Fibroblast of villous mesenchyme (primary cell): ENCODE results near the gene PPP2R2C. TPM values are rescaled to one million over a fixed set of nuclear protein-coding genes. Genes with fewer than 3 reads are reported as not detected.
A peak's percentile ranks its signal among the peaks of the same experiment; 100 is the strongest.

Experiments
- DNase-seq: peaks from one replicate; pipeline ENCODE4 v3.0.0-alpha.2; 2010; ENCODE audit warnings: low read depth
- H3K4me3 ChIP-seq: 2 replicates; pipeline ENCODE4 v1.5.1; 2011; ENCODE audit warnings: low read depth, mild to moderate bottlenecking, low read length
- total RNA-seq: library from RNA; depleted of rRNA; stranded (reverse); fragments of >200 nt; gene quantifications from 2 replicates; pipeline ENCODE4 v1.2.3, GENCODE V29; 2012
- TF ChIP-seq, protein P1 (sequence below): IDR thresholded peaks from 2 replicates; pipeline ENCODE4 v1.5.1; 2012; ENCODE audit warnings: low read depth, mild to moderate bottlenecking, low read length; ENCODE audit not compliant: insufficient read depth

PPP2R2C gene
- total RNA-seq, 1 donor: not detected

DNA sequence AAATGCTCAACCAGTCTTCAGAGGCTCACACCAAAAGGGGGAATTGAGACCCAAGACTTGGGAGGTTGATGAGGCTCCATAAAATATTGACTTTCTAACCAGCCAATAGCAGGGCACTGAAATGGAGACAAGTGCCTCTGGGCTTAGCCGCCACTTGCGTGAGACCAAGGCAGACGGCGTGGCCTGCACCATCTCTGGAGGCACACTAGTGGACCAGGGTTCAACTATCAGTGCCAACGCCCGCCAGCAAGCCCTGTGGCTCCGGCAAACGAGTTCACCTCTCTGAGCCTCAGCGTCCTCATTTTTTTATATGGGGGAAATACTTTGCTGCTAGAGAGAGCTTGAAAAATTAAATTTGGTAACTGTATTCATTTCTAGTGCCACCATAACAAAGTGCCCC lies 50.3 kb downstream of the PPP2R2C start:
- no peak overlapping the region for H3K4me3 ChIP-seq
- TF ChIP-seq, protein P1, sequence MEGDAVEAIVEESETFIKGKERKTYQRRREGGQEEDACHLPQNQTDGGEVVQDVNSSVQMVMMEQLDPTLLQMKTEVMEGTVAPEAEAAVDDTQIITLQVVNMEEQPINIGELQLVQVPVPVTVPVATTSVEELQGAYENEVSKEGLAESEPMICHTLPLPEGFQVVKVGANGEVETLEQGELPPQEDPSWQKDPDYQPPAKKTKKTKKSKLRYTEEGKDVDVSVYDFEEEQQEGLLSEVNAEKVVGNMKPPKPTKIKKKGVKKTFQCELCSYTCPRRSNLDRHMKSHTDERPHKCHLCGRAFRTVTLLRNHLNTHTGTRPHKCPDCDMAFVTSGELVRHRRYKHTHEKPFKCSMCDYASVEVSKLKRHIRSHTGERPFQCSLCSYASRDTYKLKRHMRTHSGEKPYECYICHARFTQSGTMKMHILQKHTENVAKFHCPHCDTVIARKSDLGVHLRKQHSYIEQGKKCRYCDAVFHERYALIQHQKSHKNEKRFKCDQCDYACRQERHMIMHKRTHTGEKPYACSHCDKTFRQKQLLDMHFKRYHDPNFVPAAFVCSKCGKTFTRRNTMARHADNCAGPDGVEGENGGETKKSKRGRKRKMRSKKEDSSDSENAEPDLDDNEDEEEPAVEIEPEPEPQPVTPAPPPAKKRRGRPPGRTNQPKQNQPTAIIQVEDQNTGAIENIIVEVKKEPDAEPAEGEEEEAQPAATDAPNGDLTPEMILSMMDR: no peak
- DNase-seq: no peak

- TF ChIP-seq, protein P1: no peak
- H3K4me3 ChIP-seq: no peak overlapping the region
Measured at GRCh38 chr4:6421397-6421796, 51.0 kb downstream of the PPP2R2C start.

DNA sequence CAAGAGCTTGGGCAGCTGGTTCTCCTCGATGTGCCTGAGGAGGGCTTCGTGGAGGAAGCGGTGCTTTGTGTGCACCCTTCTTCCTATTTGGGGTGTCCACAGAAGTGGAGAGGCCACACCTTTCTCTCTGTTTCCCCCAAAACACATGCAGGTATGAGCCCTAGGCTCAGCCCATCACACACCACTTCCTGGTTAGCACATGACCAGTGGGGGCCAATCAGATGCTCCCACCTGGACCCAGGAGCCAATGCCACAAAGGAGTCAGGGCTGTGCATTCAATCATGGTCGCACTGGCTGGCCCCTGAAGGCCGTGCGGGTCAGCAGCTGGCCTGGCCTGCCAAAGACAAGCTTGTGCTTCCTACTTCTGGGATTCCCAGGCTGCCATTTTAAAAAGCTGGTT lies 51.4 kb downstream of the PPP2R2C start:
- TF ChIP-seq, protein P1: no peak
- no peak overlapping the region for H3K4me3 ChIP-seq
- no peak for DNase-seq

More at GRCh38 chr4:6421397-6421796, 51.0 kb downstream of the PPP2R2C start:
- DNase-seq: no peak

DNA sequence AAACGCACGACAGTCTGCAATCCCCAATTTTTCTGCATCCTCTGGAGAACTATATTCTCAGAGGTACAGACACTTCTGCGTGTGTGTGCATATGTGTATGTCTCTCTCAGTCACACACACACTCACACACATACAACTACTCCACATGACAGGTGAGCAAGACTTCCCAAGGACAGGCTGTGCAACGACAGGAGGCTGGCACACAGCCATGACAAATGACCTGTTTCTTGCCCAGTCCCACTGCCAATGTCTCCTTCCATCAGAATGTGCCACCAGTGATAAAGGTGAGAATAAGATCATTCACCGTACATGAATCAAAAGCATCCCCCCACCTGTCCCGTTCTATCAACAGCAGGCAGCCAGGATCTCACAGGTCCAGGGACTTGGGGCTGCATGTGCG lies 52.4 kb downstream of the PPP2R2C start:
- TF ChIP-seq, protein P1: no peak
- DNase-seq: no peak
- no peak overlapping the region for H3K4me3 ChIP-seq

DNA sequence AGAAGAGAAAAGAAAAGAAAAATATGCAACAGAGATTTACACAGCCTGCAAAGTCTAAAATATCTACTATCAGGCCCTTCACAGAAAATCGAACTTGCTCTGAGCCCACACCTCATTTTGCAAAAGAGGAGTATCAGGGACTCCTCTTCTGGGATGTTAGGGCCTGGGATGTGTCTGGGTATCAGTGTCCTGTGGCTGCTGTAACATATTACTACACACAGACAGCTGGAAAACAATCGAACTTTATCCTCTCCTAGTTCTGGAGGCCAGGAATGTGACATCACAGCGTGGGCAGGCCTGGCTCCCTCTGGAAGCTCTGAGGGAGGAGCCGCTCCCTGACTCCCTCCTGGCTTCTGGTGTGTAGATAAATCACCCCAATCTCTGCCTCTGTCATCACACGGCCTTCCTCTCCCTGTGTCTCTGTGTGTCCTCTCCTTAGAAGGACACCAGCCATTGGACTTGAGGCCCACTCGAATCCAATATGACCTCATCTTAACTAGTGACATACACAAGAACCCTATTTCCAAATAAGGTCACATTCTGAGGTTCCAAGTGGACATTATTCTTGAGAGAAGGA lies 52.9 kb downstream of the PPP2R2C start:
- peak; percentile 1 for DNase-seq
- H3K4me3 ChIP-seq: no peak overlapping the region
- TF ChIP-seq, protein P1: no peak

DNA sequence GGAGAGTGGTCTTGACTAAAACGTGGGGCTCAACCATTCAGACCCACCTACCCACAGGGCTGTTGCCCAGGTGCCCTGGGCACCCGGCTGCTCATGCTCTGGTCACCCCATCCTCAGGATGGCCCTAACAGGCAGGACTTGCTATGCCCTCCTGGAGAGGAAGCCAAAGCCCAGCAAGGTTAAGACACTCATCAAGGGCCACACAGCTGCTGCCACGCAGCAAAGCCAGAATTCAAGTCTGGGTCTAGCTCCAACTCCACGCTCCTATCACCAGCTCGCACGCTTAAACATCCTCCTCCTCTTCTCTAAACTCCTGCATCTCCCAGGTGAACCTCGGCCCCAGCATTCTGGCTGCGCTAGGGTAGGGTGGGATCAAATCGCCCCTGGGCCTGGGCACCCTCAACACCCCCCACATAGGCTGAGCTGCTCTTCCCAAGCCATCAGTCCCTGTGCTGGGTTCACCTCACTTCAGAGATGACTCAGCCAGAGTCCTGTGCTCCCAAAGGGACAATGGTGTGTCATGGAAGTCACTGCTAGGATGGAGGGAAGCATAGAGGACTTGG lies 54.1 kb downstream of the PPP2R2C start:
- TF ChIP-seq, protein P1: no peak
- no peak for DNase-seq
- H3K4me3 ChIP-seq: no peak overlapping the region
